Chondrocyte (in vitro differentiated cells): ENCODE data around the gene DRC1. TPM values are rescaled to one million over a fixed set of nuclear protein-coding genes. Genes with fewer than 3 reads are reported as not detected.
A peak's percentile ranks its signal among the peaks of the same experiment; 100 is the strongest.

Source experiments
- DNase-seq: peaks from one replicate; pipeline ENCODE4 v3.0.0; 2021; ENCODE audit warnings: mixed read lengths, low spot score
- H3K27ac Mint-ChIP-seq: one replicate; pipeline ENCODE4 v1.8.0; 2021; ENCODE audit warnings: mild to moderate bottlenecking, moderate library complexity, mixed read lengths; ENCODE audit not compliant: unreplicated experiment
- H3K27me3 Mint-ChIP-seq: 2 replicates; pipeline ENCODE4 v1.8.0; 2021; ENCODE audit warnings: low read depth, mixed read lengths
- H3K36me3 Mint-ChIP-seq: 2 replicates; pipeline ENCODE4 v1.8.0; 2021; ENCODE audit warnings: low read depth, mixed read lengths
- H3K4me1 Mint-ChIP-seq: 2 replicates; pipeline ENCODE4 v1.8.0; 2021; ENCODE audit warnings: low read depth, mild to moderate bottlenecking, mixed read lengths
- H3K4me3 Mint-ChIP-seq: one replicate; pipeline ENCODE4 v1.8.0; 2021; ENCODE audit warnings: mild to moderate bottlenecking, moderate library complexity, mixed read lengths; ENCODE audit not compliant: unreplicated experiment
- H3K9me3 Mint-ChIP-seq: 2 replicates; pipeline ENCODE4 v1.8.0; 2021; ENCODE audit warnings: low read depth, mixed read lengths
- CTCF ChIP-seq: fragments of 200-600 bp; sonication (generic); IDR thresholded peaks from 2 replicates; pipeline ENCODE4 v1.5.0; 2021; ENCODE audit warnings: antibody characterized with exemption, mild to moderate bottlenecking, moderate library complexity
- total RNA-seq: library from RNA; stranded (reverse); gene quantifications from 3 replicates; pipeline ENCODE4 v1.2.1, GENCODE V29; 2021

The DRC1 gene
- total RNA-seq, 1 donor from 2014 or later: 0.17 TPM

DNA sequence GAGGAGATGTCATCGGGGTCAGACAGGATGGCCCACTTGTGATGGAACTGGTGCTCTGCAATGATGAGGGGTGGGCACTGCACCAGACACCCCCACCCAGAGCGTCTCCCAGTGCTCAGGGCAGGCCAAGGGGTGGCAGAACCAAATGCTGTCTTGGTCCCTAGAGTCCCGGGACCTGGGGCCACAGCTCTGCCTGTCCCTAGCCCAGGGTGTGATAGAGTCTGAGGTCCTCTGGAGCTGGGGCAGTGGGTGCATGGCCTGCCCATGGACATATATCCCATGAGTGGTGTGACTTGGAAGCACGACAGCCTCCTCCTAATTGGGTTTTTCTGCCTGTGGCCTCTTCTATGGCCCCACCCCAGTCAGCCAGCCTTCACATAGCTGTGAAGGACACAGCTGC is 82.9 kb downstream of the DRC1 start:
- Mint-ChIP-seq H3K9me3 (no peaks in the 10 kb centered on the region), H3K4me3 (no peak overlapping the region), H3K36me3 (no peaks in the 10 kb centered on the region), H3K27ac (no peak overlapping the region), H3K27me3 (peaks cover 10% of the 10 kb centered on the region), H3K4me1 (no peaks in the 10 kb centered on the region)
- TF ChIP-seq CTCF: no peak
- DNase-seq: peak; percentile 68

- Mint-ChIP-seq H3K4me1 (no peaks in the 10 kb centered on the region), H3K27me3 (peaks cover 10% of the 10 kb centered on the region)
These were observed 83.4 kb downstream of the DRC1 start for GRCh38 chr2:26485099-26485498.

GRCh38 chr2:26485725-26486418 is 84.2 kb downstream of the DRC1 start:
- Mint-ChIP-seq H3K27ac (no peak overlapping the region), H3K4me3 (no peak overlapping the region), H3K9me3 (no peaks in the 10 kb centered on the region), H3K36me3 (no peaks in the 10 kb centered on the region), H3K27me3 (peaks cover 12% of the 10 kb centered on the region), H3K4me1 (no peaks in the 10 kb centered on the region)
- TF ChIP-seq CTCF: no peak
- DNase-seq: no peak

More at GRCh38 chr2:26485099-26485498, 83.4 kb downstream of the DRC1 start:
- no peak for DNase-seq
- Mint-ChIP-seq H3K4me3 (no peak overlapping the region), H3K36me3 (no peaks in the 10 kb centered on the region), H3K27ac (no peak overlapping the region), H3K9me3 (no peaks in the 10 kb centered on the region)
- TF ChIP-seq CTCF: no peak

- DNase-seq: no peak
- Mint-ChIP-seq H3K27ac (no peak overlapping the region), H3K4me1 (no peaks in the 10 kb centered on the region), H3K36me3 (no peaks in the 10 kb centered on the region), H3K4me3 (no peak overlapping the region), H3K9me3 (no peaks in the 10 kb centered on the region), H3K27me3 (peaks cover 12% of the 10 kb centered on the region)
- TF ChIP-seq CTCF: no peak
These were observed 85.1 kb downstream of the DRC1 start for GRCh38 chr2:26486789-26487188.

GRCh38 chr2:26487192-26487591 is 85.5 kb downstream of the DRC1 start:
- peak; percentile 40 for DNase-seq
- Mint-ChIP-seq H3K27ac (no peak overlapping the region), H3K4me3 (no peak overlapping the region), H3K27me3 (peaks cover 12% of the 10 kb centered on the region), H3K4me1 (no peaks in the 10 kb centered on the region), H3K36me3 (no peaks in the 10 kb centered on the region), H3K9me3 (no peaks in the 10 kb centered on the region)
- no peak for TF ChIP-seq CTCF
